Putamen (tissue), 1 donor: Measurements from ENCODE around the gene UVRAG.
"Not testable (repeated sequence)": the region's sequence is repeated elsewhere in the genome, so short reads cannot be mapped to it uniquely, and the experiment has no call there.

Experiments used
- DNase-seq: peaks from one replicate; pipeline ENCODE4 v3.0.0-alpha.2; 2016; ENCODE audit warnings: low spot score

UVRAG gene

DNA sequence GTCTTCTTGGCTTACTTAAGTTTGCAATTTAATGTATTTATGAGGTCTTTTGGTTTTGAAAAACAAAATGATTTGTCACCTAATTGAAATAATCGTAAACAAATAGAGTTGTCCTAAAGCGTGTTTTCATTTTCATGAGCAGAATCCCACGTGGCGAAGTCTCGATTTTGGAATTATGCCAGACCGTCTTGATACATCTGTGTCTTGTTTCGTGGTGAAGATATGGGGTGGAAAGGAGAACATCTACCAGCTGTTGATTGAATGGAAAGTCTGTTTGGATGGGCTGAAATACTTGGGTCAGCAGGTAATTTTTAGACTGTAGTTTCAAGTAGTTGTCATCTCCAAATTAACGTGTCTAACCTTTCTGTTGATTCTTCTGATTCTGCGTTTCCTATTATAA, 64.7 kb downstream of the UVRAG start:
- DNase-seq = no peak

DNA sequence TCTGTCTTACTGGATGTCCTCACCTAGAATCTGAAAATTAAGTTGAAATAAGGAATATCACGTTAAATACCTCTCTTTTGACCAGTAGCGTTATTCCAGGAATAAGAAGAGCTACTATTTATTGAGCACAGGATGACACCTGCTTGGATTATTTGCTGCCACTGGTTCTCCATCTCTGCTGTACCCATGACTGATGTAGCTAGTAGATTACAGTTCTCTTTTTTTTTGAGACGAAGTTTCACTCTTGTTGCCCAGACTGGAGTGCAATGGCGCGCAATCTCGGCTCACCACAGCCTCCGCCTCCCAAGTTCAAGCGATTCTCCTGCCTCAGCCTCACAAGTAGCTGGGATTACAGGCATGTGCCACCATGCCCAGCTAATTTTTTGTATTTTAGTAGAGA, 65.3 kb downstream of the UVRAG start:
- not testable (repeated sequence) for DNase-seq

DNA sequence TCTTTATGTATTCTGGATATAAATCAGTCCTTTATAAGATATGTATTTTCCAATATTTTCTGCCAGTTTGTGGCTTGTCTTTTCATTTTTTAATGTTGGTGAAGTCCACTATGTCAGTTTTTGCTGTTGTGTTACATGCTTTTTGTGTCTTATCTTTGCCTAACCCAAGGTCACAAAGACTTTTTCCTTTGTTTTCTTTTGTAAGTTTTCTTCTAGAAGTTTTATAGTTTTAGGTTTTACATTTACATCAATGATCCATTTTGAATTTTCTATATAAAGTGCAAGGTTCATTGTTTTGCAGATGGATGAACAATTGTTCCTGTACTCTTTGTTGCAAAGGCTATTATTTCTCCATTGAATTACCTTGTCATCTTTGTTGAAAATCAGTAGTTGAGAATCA, 69.3 kb downstream of the UVRAG start:
- DNase-seq = no peak

DNA sequence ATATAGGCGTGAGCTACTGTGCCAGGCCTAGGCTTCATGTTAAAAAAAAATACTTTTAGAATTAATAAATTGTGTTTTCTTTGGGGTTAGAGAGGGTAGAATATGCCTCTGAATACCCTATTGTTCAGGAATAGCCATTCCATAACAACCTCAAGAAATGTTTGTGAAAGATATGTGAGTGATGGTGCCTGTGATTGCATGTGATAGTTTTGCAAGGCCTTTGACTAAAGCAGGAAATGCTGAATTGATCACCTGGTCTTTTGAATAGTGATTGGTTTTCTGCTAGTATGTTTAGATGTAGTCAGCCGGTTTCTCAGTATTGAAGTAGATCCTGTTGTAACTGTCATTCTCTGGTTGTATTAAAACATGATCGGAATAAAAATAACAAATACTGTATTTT, 73.4 kb downstream of the UVRAG start:
- no peak for DNase-seq

DNA sequence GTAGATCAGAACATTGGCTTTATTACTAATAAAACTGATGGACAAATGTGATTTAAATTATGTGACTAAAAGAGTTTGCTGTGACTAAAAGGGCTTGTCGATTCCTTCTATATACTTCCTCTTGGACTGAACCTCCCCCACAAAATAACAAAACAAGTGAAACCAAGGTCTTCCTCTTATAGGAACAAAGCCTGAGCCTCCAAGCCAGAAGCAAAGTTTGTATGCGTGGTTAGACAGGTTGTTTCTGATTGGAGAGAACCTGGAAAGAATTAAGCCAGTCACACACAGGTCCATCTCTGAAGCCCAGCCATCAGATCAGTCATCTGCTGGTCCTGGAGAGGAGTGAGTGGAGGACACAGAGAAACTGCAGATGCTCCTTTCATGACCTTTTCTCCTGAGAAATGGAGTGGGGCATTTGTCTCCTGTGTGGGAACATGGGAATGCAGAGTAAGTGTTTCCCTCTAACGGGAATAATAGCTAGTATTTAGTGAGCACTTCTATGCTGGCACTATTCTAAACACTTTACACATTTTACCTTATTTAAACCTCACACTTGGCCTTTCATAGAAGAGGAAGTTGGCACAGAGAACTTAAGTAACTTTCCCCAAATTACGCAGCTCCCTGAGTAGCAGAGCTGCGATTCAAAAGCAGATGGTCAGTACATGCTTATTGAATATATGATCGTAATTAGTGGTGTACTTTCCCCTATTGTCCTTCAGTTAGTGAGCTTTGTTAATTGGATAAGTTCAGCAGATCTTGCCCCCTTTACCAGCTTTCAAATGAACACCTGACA, 77.1 kb downstream of the UVRAG start:
- DNase-seq = no peak

DNA sequence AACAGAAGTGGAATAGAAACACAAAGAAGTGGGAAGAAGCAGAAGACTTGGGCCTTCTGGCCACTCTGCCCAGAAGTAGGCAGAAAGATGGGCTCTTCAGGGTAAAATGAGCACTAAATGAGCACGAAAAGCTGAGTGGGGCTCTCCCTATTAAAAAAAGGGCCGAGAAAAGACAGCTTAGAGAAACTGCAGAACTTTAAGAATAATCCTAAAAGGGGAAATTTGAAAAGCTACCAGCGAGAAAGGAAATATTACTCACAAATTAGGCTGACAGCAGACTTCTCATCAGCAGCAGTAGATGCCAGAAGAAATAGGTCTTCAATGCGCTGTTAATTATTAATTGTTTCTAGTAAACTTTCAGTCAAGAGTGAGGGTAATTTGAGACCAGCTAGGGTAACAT, 78.2 kb downstream of the UVRAG start:
- DNase-seq = no peak

DNA sequence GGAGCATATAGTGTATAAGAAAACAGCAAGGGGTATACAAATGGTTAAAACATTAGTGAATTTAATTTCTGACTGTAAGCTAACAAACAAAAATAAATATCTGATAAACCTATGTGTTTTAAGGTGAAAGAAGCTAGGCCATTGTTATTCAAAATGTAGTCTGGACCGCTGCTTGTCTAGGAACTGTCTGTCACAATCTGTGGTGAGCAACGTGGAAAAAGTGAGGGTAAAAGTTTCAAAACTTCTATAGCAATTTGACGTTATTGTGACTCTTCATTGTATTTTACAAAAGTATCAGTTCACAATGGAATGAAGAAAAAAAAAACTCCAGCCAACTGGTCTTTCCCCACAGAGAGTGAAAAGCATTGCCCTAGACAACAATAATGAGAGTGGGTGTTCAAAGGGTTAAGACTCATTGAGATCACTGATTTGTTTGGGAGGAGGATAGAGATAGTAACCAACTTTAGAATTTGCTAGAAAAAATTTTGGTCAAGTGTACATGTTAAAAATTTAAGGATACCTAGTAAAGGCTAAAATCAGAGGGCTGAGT, 79.1 kb downstream of the UVRAG start:
- no peak for DNase-seq

DNA sequence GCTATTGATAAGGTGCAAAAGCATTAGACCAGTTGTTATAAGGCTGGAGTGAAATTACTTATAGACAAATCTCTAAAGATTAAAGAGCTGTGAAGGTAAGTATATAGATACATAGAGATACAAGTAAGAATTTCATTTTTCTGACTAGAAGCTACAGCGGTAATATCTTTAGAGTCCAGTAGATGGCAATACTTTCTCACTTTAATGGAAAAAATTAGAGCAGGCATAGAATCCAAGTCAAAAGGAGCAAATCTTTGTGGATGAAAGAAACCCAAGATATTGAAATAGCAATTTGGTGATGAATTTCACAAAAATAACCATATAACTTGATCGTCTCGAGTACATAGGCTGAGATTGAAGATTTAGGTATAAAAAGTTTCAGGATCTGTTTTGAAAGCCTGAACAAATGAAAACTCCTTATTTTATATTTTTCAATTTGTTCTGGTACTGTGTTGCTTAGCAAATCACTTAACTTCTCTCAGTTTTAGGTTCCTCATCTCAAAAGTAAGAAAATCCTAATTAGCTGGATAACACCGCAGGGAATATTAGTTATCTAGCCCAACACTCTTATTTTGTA, 81.9 kb downstream of the UVRAG start:
- peak; percentile 45 for DNase-seq

DNA sequence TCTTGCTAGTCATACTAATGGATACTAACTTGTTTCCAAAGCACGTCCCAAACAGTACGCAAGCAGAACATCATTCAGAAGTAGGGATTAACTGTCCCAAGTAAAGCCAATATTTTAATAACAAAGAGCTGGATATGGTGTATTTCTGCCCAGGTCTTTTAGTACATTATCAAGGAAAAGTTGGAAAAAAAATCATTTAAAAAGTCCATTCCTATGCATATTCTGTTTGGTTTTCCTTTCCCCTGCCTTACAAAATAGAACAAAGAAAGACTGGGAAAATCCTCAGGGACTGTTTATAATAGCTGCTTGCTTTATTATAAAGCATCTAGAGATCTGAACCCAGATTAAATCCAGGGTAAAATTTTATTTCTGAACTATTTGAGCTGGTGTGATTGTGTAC, 83.9 kb downstream of the UVRAG start:
- DNase-seq = no peak

DNA sequence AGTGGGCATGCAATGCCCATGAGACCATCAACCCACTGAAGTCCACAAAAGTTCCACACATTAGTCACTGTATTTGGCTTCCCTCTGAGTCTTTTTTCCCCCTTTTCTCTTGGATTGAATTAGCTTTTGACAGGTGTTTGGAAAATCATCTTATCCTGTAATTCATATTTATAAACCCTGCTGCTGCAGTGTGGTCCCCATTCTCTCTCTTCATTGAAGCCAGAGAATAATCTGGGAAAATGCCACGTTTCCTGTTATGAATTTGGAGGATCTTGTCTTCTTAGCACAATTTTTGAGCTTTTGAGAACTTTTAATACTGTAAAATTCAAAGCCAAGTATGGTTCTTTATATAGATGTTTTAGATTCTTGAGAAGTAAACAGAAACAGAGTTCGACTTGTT, 84.8 kb downstream of the UVRAG start:
- DNase-seq = no peak

DNA sequence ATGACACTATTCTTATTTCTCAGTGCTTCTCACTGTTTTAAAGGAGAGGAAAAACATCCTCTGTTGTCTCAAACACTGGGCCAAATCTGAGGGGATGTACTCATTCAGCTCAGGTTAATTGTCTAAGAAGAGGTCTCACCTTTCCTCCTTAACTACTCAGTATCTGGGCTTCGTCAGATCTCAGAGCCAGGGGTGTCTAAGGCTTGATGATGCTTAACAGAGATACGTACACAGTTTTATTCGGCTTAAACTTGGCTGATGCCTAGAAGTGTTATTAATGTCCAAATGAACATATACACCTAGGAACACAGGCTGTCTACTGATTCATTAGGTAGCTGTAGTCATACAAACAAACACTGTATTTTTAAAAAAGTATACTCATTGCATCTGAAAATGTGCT, 85.8 kb downstream of the UVRAG start:
- DNase-seq = no peak

DNA sequence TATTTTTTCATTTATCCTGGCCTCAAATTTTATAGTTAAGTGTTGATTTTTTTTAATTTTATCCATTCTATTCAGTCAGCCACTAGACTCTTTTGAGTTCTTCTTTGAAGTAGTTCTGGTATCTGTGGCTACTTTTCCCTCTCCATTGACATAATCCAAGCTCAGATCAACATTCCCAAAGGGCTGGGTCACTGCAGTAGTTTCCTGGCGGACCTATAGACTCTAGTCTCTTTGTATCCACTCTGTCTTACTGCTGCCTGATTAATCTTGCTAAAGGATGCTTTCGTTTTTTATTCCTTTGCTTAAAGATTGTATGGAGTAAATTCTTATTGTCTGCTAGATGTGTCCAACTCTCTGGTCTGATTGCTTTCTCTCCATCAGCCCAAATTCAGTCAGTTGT, 87.6 kb downstream of the UVRAG start:
- no peak for DNase-seq

DNA sequence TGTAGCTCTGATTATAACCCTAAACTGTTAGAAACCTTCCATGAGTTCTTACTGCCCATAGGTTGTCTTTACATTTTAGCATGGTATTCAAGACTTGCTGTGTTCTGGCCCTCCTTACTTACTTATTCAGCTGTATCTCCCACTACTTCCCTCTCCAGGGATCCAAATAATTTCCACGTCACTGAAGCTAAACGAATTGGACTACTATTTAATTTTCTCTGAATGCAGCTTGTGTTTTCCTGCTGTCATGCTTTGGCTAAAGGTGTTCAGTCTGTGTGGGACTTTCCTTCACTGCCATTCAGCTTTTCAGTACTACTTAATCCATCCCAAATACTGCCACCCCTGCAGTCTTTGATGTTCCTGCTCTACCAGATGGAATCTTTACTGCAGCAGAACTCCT, 88.3 kb downstream of the UVRAG start:
- DNase-seq = no peak

DNA sequence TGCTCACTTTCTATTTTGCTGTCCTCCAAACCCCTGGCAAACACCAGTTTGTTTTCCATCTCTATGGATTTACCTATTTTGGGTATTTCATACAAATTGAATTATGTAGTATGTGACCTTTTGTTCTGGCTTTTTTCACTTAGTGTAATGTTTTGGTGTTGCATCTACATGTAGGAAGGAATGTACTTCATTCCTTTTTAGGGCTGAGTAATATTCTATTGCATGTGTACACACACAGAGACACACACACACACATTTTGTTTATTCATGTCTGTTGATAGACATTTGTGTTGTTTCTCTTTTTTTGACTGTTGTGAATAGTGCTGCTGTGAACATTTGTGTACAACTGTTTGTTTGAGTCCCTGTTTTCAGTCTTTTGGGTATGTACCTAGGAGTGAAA, 90.4 kb downstream of the UVRAG start:
- DNase-seq = no peak

DNA sequence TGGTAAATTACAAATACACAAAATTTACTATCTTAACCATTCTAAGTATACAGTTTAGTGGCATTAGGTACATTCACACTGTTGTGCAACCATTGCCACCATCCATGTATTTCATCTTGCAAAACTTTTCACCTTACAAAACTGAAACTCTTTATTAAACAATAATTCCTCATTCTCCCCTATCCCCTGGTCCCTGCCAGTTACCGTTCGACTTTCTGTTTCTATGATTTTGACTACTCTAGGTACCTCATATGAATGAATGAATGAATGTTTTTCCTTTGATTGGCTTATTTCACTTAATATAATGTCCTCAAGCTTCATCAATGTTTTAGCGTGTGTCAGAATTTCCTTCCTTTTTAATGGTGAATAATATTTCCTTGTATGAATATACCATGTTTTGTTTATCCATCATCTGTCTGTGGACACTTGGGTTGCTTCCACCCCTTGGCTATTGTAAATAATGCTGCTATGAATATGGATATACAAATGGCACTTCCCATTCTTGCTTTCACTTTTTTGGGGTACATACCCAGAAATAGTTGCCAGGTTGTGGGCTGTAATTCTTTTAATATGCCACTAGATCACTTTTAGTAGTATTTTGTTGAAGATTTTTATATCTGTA, 93.0 kb downstream of the UVRAG start:
- no peak for DNase-seq

DNA sequence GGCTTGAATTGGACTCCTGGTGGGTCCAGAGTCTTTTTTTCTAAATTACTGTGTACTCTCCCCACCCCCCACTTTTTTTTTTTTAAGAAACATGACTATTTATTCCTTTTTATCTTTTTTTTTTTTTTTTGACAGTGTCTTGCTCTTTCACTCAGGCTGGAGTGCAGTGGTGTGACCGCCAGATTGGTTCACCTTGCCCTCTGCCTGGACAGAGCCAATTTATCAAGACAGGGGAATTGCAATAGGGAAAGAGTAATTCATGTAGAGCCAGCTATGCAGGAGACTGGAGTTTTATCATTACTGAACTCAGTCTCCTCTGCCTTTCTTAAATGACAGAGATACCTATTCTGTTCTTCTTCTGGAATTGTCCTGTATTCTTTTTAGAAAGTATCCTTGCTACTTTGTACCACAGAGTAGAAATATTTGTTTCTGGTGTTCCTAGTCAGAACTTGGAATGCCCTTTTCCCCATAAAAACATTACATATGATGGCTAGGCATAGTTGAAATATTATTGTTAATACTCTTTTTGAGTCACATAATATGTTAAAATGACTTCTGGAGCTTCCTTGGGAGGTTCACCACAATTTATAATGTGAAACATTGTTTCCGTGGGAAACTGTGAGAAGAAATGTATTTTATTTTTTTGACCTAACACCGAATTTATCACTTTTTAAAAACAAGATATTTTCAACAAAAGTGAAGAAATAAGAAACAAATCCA, 95.6 kb downstream of the UVRAG start:
- no peak for DNase-seq

DNA sequence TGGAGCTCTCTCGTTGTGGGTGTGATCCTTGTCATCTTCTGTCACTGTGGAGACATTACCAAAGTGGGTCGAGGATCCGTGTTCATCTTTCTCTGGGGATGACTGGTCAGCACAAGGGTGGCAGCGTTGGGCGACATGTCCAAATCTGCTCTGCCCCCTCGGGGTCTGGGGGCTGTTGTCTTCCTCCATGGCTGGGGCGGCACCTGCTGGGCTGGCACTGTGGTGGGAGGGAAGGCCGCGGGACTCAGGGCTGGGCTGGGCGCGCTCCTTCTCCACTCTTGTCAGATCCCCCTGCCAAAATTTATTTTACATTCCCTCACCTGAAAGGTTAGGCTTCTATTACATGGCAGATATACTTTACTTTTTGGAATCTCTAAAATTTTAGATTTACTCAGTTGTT, 96.4 kb downstream of the UVRAG start:
- no peak for DNase-seq

DNA sequence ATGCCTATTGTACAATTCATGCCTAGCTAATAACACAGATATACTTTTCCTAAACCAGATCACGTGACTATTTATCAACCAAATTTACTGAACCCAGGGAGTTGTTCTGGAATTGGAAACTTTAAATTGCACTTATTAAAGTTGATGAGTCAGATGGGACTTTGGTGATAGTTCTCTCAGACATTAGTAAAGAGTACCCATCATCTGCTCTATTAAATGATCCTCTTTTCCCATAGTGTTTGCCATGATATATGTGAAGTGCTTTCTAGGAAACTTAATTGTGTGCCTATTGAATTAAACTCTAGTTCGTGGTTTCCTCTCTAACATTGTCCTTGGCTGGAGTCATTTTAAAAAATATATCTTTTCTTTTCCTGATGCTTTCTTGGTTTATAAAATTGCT, 99.0 kb downstream of the UVRAG start:
- no peak for DNase-seq

DNA sequence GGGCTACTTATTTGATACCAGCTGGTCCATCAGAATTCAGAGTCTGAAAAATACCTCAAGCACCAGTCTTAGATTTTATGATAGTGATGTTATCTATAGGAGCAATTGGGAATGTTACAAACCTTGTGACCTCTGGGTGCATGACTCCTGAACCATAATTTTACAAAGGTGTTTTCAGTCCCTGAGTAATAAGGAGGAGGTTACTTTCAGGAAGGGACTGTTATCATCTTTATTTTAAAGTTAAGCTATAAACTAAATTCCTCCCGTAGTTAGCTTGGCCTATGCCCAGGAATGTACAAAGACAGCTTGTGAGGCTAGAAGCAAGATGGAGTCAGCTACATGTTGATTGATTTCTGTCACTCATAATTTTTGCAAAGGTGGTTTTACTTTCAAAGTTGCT, 101.9 kb downstream of the UVRAG start:
- no peak for DNase-seq

DNA sequence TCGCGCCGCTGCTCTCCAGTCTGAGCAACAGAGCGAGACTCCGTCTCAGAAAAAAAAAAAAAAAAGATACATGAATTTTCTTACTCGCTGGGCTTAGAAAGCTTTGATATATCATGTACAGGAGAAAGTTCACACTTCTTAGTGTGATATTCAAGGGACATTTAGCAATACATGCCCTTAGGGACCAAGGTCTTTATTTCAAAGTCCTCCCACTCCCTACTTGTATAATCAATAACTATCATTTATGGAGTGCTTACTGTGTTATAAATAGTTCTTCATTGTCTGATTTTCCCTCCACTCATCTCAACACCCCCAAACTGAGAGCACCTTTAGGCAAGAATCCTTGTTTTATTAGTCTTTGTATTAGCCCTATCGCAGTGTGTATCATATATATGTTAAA, 103.3 kb downstream of the UVRAG start:
- no peak for DNase-seq

DNA sequence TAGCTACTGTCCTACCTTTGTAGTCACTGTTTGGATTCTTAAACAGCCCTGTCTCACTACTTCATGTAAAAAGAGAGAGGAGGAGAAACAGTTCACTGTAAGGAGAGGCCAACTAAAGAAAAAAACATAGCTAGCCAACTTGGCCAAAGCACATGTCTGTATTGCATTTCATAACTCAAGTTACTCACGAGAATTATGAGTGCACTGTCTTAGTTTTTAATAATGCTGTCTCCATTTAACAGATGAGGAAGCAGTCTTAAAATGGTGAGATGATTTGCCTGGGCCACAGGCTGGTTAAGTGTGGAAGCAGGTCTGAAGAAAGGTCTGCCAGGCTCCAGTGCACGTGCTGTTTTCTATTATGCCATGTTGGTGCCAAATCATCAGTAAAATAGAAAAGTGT, 104.5 kb downstream of the UVRAG start:
- no peak for DNase-seq

DNA sequence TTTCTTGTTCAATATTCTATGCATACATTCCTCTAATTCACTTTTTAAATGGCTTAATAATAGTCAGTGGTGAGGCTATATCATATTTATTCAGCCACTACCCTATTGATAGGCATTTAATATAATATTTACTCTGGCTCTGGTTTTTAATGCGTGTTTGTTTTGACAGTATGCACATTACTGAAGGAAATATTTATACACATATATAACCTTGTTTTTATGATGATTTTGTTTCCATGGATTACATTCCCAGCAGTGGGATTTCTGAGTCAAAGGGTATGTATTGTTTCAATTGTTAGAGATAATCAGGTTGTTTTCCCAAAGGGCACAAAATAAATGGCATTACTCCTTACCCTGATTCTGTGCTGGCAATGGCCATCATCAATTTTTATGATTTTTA, 105.8 kb downstream of the UVRAG start:
- no peak for DNase-seq

DNA sequence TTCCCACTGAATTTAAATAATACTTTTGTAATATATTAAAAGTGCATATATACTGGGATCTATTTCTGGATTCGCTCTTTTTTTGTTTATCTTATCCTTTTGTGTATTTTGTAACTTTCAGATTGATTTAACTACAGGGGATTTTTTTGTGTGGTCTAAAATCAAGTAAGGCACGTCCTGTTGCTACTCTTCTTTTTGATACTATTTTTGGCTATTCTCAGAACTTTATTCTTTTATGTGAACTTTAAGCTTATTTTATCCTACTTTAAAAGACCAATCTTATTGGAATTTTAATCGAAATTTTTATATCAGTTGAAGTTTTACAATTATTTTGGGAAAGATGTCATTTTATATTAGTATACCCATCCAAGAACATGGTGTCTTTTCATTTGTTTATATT, 106.8 kb downstream of the UVRAG start:
- DNase-seq = no peak
